IMR-90 (cell line): ENCODE results near the gene CMIP. TPM values are rescaled to one million over a fixed set of nuclear protein-coding genes. Genes with fewer than 3 reads are reported as not detected.

Source experiments
- ATAC-seq: fragments of 200-7000 bp; cut with Tn5 transposase; 2 replicates; pipeline ENCODE4 v1.9.1; 2020; ENCODE audit warnings: low read depth, mild to moderate bottlenecking, moderate library complexity
- BruUV-seq: library from RNA; stranded (reverse); fragments of 400-500 nt; replicated peaks from 2 replicates; lab custom pipeline; 2021; lab: Mats Ljungman, UMichigan
- CTCF ChIA-PET: fragments of 300-600 bp; formaldehyde crosslinking; extraction: SDS; loops from one replicate; lab custom pipeline; 2021; ENCODE audit warnings: antibody characterized with exemption; lab: Yijun Ruan, JAX
- POLR2A ChIA-PET: fragments of 300-600 bp; sonication (Branson Sonifier 250); formaldehyde crosslinking; loops from one replicate; lab custom pipeline; 2022; ENCODE audit warnings: antibody characterized with exemption; ENCODE audit not compliant: unreplicated experiment; lab: Charles Lee
- DNase-seq: peaks from one replicate; pipeline ENCODE4 v3.0.0; 2013
- H2AFZ ChIP-seq: replicated peaks from 2 replicates; pipeline ENCODE3; 2013; ENCODE audit warnings: low read length, mild to moderate bottlenecking; ENCODE audit not compliant: poor library complexity
- H2AK5ac ChIP-seq: 2 replicates; pipeline ENCODE4 v1.6.1; 2013; ENCODE audit warnings: low read depth, low read length, inconsistent platforms
- H2AK9ac ChIP-seq: replicated peaks from 2 replicates; pipeline ENCODE3; 2013; ENCODE audit warnings: mild to moderate bottlenecking, low read depth, low read length, moderate library complexity; ENCODE audit not compliant: poor library complexity
- H2BK120ac ChIP-seq: 2 replicates; pipeline ENCODE4 v1.6.1; 2013; ENCODE audit warnings: low read depth, low read length, inconsistent platforms
- H2BK15ac ChIP-seq: 3 replicates; pipeline ENCODE4 v1.6.1; 2013; ENCODE audit warnings: low read depth, low read length, inconsistent platforms
- H2BK20ac ChIP-seq: 2 replicates; pipeline ENCODE4 v1.6.1; 2013; ENCODE audit warnings: low read depth, mild to moderate bottlenecking, inconsistent platforms, low read length, moderate library complexity
- H2BK5ac ChIP-seq: 2 replicates; pipeline ENCODE4 v1.6.1; 2013; ENCODE audit warnings: mild to moderate bottlenecking, low read depth, low read length, inconsistent platforms; ENCODE audit not compliant: poor library complexity, severe bottlenecking
- H3K14ac ChIP-seq: replicated peaks from 2 replicates; pipeline ENCODE4 v1.6.1; 2013; ENCODE audit warnings: low read depth, low read length, inconsistent platforms
- H3K18ac ChIP-seq: 2 replicates; pipeline ENCODE4 v1.6.1; 2013; ENCODE audit warnings: low read depth, low read length, control low read depth
- H3K23ac ChIP-seq: 2 replicates; pipeline ENCODE4 v1.6.1; 2013; ENCODE audit warnings: low read depth, low read length, inconsistent platforms
- H3K27ac ChIP-seq: 2 replicates; pipeline ENCODE4 v1.5.1; 2013; ENCODE audit warnings: mild to moderate bottlenecking, control low read depth, low read length; ENCODE audit not compliant: insufficient read depth
- H3K27me3 ChIP-seq: 2 replicates; pipeline ENCODE4 v1.6.1; 2013; ENCODE audit warnings: low read length; ENCODE audit not compliant: control insufficient read depth, insufficient read depth
- H3K36me3 ChIP-seq: 2 replicates; pipeline ENCODE4 v1.6.1; 2013; ENCODE audit warnings: low read length, mixed read lengths; ENCODE audit not compliant: control insufficient read depth, insufficient read depth
- H3K4ac ChIP-seq: 2 replicates; pipeline ENCODE4 v1.6.1; 2013; ENCODE audit warnings: low read depth, low read length, inconsistent platforms
- H3K4me1 ChIP-seq: 2 replicates; pipeline ENCODE4 v1.6.1; 2013; ENCODE audit warnings: low read length, mixed read lengths; ENCODE audit not compliant: control insufficient read depth, insufficient read depth
- H3K4me2 ChIP-seq: 2 replicates; pipeline ENCODE4 v1.6.1; 2013; ENCODE audit warnings: low read depth, mild to moderate bottlenecking, control low read depth, low read length, moderate library complexity
- H3K4me3 ChIP-seq: 2 replicates; pipeline ENCODE4 v1.5.1; 2013; ENCODE audit warnings: low read depth, mild to moderate bottlenecking, control low read depth, low read length, moderate library complexity; ENCODE audit not compliant: insufficient read depth
- H3K56ac ChIP-seq: 2 replicates; pipeline ENCODE4 v1.6.1; 2013; ENCODE audit warnings: low read length, inconsistent platforms; ENCODE audit not compliant: insufficient read depth; ENCODE audit errors: extremely low read depth
- H3K79me1 ChIP-seq, 2 experiments: 2 replicates each; pipeline ENCODE4 v1.6.1; 2013; ENCODE audit warnings: low read length in 2 of 2, inconsistent platforms in 1 of 2, low read depth in 1 of 2
- H3K9ac ChIP-seq: 2 replicates; pipeline ENCODE4 v1.6.1; 2013; ENCODE audit warnings: low read depth, low read length, control low read depth
- H3K9me1 ChIP-seq: 2 replicates; pipeline ENCODE4 v1.6.1; 2013; ENCODE audit warnings: low read length, inconsistent platforms; ENCODE audit not compliant: insufficient read depth
- H3K9me3 ChIP-seq: 2 replicates; pipeline ENCODE4 v1.6.1; 2013; ENCODE audit warnings: low read length; ENCODE audit not compliant: control insufficient read depth, insufficient read depth
- H4K20me1 ChIP-seq: 2 replicates; pipeline ENCODE4 v1.6.1; 2013; ENCODE audit warnings: low read length, inconsistent platforms; ENCODE audit not compliant: insufficient read depth
- H4K5ac ChIP-seq: 2 replicates; pipeline ENCODE4 v1.6.1; 2013; ENCODE audit warnings: mild to moderate bottlenecking, low read depth, low read length, control low read depth
- H4K8ac ChIP-seq, 2 experiments: 2 replicates each; pipeline ENCODE4 v1.6.1; 2013; ENCODE audit warnings: low read depth in 2 of 2, low read length in 2 of 2, control low read depth in 1 of 2, inconsistent platforms in 1 of 2
- H4K91ac ChIP-seq: 2 replicates; pipeline ENCODE4 v1.6.1; 2013; ENCODE audit warnings: low read depth, low read length, inconsistent platforms; ENCODE audit not compliant: insufficient read depth
- CHD1 ChIP-seq: IDR thresholded peaks from 2 replicates; pipeline ENCODE4 v1.6.1; 2012; ENCODE audit warnings: low read depth, low read length, improper control_type of control experiment
- POLR2A ChIP-seq: IDR thresholded peaks from 2 replicates; pipeline ENCODE4 v1.6.1; 2012; ENCODE audit warnings: mild to moderate bottlenecking, low read depth, low read length
- WGBS, 2 experiments: methylation state at CpG; one replicate each; pipeline versions ENCODE4 v1.1.5 to v1.1.7; 2013; ENCODE audit warnings: missing lambda C conversion rate in 2 of 2; ENCODE audit not compliant: insufficient read length in 1 of 2; ENCODE audit errors: extremely low coverage in 2 of 2; 5-methylcytosine and 5-hydroxymethylcytosine counted together
- dilution Hi-C: fragments of 300-500 bp; cut with HindIII; formaldehyde crosslinking; loops from one replicate; pipeline ENCODE4 v1.14.3; 2018; ENCODE audit warnings: low sequenced_read_pairs; ENCODE audit not compliant: unreplicated experiment
- in situ Hi-C: fragments of 300-500 bp; cut with MboI; formaldehyde crosslinking; loops from 3 replicates; pipeline ENCODE4 v1.14.3; 2019; ENCODE audit warnings: low sequenced_read_pairs, inconsistent platforms, mixed read lengths
- intact Hi-C: fragments of 100-400 bp; cut with micrococcal nuclease; formaldehyde crosslinking; loops from 2 replicates; pipeline ENCODE4 v1.10.0; 2022
- polyA plus RNA-seq, 3 experiments: library from polyadenylated mRNA; depleted of rRNA; stranded (reverse); fragments of >200 nt; gene quantifications; 2 replicates each; pipeline ENCODE4 v1.2.3, GENCODE V29; 2012; ENCODE audit warnings: low replicate concordance in 1 of 3
- total RNA-seq: library from RNA; depleted of rRNA; stranded (reverse); fragments of >200 nt; gene quantifications from 2 replicates; pipeline ENCODE4 v1.2.3, GENCODE V29; 2012

The CMIP gene
- total and polyA plus RNA-seq, 2 of the 4 experiments (the other 2 are of a cell fraction) = 3.2 to 11.6 TPM

DNA sequence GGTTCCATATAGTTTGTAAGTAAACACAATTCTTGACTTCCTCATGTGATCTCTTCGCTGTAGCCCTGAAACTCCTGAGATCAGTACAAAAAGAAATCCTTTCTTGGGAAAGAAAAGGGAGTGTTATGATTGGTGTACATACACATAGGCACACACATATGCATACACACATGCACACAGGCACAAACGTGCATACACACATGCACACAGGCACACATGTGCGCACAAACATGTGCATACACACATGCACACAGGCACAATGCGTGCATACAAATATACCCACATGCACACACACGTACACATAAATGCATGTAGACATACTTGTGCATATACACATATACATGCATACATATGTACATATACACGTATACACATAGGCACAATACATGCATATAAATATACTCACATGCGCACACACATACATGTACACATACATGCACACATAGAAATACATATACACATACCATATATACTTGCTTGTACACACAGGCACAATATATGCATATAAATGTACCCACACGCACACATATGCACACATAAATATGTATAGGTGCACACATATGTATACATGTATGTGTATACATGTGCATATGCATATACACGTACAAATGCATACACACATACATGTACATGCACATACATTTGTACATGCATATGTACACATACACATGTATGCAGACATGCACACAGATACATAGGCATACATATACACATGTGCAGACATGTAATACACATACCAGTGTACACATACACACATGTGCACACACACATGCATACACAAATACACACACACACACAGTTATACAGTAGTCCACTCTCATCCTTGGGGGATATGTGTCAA lies 26.4 kb downstream of the CMIP start:
- Histone ChIP-seq H3K79me1 (peaks cover 46 to 77% of the 10 kb centered on the region in 2 experiments), H3K27me3 (no peaks in the 10 kb centered on the region), H2AFZ (no peak overlapping the region), H3K56ac (no peak overlapping the region), H3K9ac (no peak overlapping the region), H3K18ac (no peak overlapping the region), H3K4me2 (no peak overlapping the region), H4K5ac (no peak overlapping the region), H3K4me1 (peaks cover 11% of the 10 kb centered on the region), H3K36me3 (peaks cover 3% of the 10 kb centered on the region; the same call in 1 of the 2 replicates), H4K8ac (no peak overlapping the region), H2BK15ac (no peak overlapping the region), H3K4ac (no peak overlapping the region), H2AK5ac (no peak overlapping the region), H3K27ac (no peak overlapping the region), H3K4me3 (no peak overlapping the region), H3K9me1 (peaks cover 24% of the 10 kb centered on the region), H3K9me3 (no peaks in the 10 kb centered on the region), H2BK20ac (no peak overlapping the region), H2AK9ac (no peak overlapping the region), H4K20me1 (peaks cover 75% of the 10 kb centered on the region), H4K91ac (no peak overlapping the region), H3K23ac (no peak overlapping the region), H2BK120ac (no peak overlapping the region), H2BK5ac (no peak overlapping the region), H3K14ac (no peak overlapping the region)
- in situ Hi-C loops = no loop called here
- ChIA-PET CTCF (no interaction called here), POLR2A (no interaction called here)
- no TSS peak for BruUV-seq
- WGBS, 2 experiments = 95% methylated on average over 5 of the region's 9 CpGs; no CpG with 5 or more reads in 1 of the 2 experiments
- no peak for TF ChIP-seq POLR2A
- TF ChIP-seq CHD1 = no peak
- DNase-seq (no peak), ATAC-seq (no peak)
- dilution Hi-C loops = no loop called here
- intact Hi-C loops = no loop called here
